ENCODE measurements around the gene PPP3CA. TPM values are rescaled to one million over a fixed set of nuclear protein-coding genes. Genes with fewer than 3 reads are reported as not detected.

The PPP3CA gene
- total RNA-seq, 2 donors from 2014 or later: 36.6 to 39.2 TPM

DNA sequence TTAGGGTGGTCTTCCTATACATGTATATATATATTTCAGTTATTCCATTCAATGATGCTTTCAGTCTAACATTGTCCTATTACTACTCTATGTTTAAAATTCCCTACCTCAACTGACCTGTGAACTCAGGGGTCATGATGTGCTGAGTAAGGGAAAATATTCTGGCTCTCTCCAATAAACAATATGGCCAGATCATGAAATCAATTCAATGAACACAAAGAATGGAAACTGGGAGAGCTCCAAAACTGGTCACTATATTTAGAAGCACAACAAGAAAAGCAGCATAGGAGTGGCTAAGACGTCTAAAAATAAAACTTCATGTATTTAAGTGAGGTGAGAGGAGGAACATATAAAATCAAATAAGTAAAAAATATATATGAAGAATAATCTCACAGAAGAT, 304.5 kb downstream of the PPP3CA start:
- Mint-ChIP-seq H3K4me3 (no peak overlapping the region), H3K4me1 (peaks cover 10% of the 10 kb centered on the region), H3K9me3 (no peaks in the 10 kb centered on the region), H3K27ac (no peak overlapping the region), H3K36me3 (ENCODE audit: low read depth) (peaks cover 14% of the 10 kb centered on the region), H3K27me3 (ENCODE audit: insufficient read depth) (peaks cover 5% of the 10 kb centered on the region)
- TF ChIP-seq, protein P1, sequence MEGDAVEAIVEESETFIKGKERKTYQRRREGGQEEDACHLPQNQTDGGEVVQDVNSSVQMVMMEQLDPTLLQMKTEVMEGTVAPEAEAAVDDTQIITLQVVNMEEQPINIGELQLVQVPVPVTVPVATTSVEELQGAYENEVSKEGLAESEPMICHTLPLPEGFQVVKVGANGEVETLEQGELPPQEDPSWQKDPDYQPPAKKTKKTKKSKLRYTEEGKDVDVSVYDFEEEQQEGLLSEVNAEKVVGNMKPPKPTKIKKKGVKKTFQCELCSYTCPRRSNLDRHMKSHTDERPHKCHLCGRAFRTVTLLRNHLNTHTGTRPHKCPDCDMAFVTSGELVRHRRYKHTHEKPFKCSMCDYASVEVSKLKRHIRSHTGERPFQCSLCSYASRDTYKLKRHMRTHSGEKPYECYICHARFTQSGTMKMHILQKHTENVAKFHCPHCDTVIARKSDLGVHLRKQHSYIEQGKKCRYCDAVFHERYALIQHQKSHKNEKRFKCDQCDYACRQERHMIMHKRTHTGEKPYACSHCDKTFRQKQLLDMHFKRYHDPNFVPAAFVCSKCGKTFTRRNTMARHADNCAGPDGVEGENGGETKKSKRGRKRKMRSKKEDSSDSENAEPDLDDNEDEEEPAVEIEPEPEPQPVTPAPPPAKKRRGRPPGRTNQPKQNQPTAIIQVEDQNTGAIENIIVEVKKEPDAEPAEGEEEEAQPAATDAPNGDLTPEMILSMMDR (conservative IDR thresholded peaks at IDR 0.05): no peak
- no CpG with 5 or more reads among the region's 1 CpG for WGBS, 2 experiments (ENCODE audit: insufficient coverage in 1 of 2, insufficient read length in 1 of 2)
- H3K27ac ChIP-seq (ENCODE audit: low read depth, low read length): no peak overlapping the region
- no peak for DNase-seq
- no peaks in the 10 kb centered on the region for H3K36me3 ChIP-seq (ENCODE audit: control insufficient read depth, insufficient read depth, low read length)
- H3K9ac ChIP-seq (ENCODE audit: extremely low read depth, low read length, poor library complexity, severe bottlenecking): no peak overlapping the region
- H3K4me3 ChIP-seq (ENCODE audit: low read length): no peak overlapping the region
- H3K4me1 ChIP-seq (ENCODE audit: control insufficient read depth, insufficient read depth, low read length): no peaks in the 10 kb centered on the region
- H3K9me3 ChIP-seq (ENCODE audit: control insufficient read depth, low read length): no peaks in the 10 kb centered on the region
- no peaks in the 10 kb centered on the region for H3K27me3 ChIP-seq (ENCODE audit: control insufficient read depth, insufficient read depth, low read length, poor library complexity, severe bottlenecking)

DNA sequence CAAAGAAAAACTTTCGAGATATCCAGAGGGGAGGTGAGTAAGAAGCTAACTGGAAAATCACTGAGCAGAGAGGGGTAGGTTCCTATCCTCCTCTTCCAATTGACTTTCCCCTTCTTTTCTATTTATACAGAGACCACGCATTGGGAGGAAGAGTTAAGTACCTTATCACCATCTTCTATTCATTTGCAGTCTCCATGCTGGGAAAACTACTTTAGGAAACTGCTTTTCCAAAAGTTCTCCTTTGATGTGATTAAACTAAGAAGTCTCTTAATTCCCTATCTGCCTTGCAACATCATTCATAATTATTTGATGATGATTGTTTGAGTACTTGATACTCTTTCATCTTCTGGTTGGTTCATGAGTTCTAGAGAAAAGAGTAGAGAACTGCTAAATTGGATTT, 306.6 kb downstream of the PPP3CA start:
- Mint-ChIP-seq H3K9me3 (peaks cover 2% of the 10 kb centered on the region), H3K4me1 (peaks cover 11% of the 10 kb centered on the region), H3K27me3 (ENCODE audit: insufficient read depth) (peaks cover 5% of the 10 kb centered on the region), H3K27ac (no peak overlapping the region), H3K4me3 (no peak overlapping the region), H3K36me3 (ENCODE audit: low read depth) (peaks cover 21% of the 10 kb centered on the region)
- Histone ChIP-seq H3K9me3 (ENCODE audit: control insufficient read depth, low read length) (no peaks in the 10 kb centered on the region), H3K36me3 (ENCODE audit: control insufficient read depth, insufficient read depth, low read length) (peaks cover 7% of the 10 kb centered on the region), H3K4me1 (ENCODE audit: control insufficient read depth, insufficient read depth, low read length) (no peaks in the 10 kb centered on the region), H3K9ac (ENCODE audit: extremely low read depth, low read length, poor library complexity, severe bottlenecking) (no peak overlapping the region), H3K27me3 (ENCODE audit: control insufficient read depth, insufficient read depth, low read length, poor library complexity, severe bottlenecking) (no peaks in the 10 kb centered on the region), H3K27ac (ENCODE audit: low read depth, low read length) (no peak overlapping the region), H3K4me3 (ENCODE audit: low read length) (no peak overlapping the region)
- 38% methylated on average over 2 of the region's 2 CpGs; no CpG with 5 or more reads in 1 of the 2 experiments for WGBS, 2 experiments (ENCODE audit: insufficient coverage in 1 of 2, insufficient read length in 1 of 2)
- DNase-seq: no peak
- TF ChIP-seq, protein P1 (conservative IDR thresholded peaks at IDR 0.05): no peak

DNA sequence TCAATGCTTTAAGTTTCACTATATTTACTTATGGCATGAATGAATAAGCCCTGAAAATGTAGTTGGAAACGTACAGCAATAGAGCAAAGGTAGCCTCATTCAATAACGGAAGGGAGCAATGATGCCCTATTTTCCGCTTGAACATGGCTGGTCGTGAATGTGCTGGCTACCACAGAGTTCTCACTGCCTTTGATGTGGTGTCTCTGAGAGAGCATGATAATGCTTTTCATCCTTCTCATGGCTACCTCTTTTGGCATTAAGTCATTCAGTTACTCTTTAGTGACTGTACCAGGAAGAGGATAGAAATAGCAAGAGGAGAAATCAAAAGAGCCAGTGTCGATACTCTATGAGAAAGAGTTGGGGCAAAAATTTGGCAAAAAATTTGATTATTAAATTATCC, 308.0 kb downstream of the PPP3CA start:
- H3K9me3 ChIP-seq (ENCODE audit: control insufficient read depth, low read length): no peaks in the 10 kb centered on the region
- Mint-ChIP-seq H3K4me1 (peaks cover 8% of the 10 kb centered on the region), H3K4me3 (no peak overlapping the region), H3K27me3 (ENCODE audit: insufficient read depth) (peaks cover 5% of the 10 kb centered on the region), H3K27ac (no peak overlapping the region), H3K9me3 (peaks cover 2% of the 10 kb centered on the region), H3K36me3 (ENCODE audit: low read depth) (peaks cover 23% of the 10 kb centered on the region)
- TF ChIP-seq, protein P1 (conservative IDR thresholded peaks at IDR 0.05): no peak
- H3K4me3 ChIP-seq (ENCODE audit: low read length): no peak overlapping the region
- peaks cover 7% of the 10 kb centered on the region for H3K36me3 ChIP-seq (ENCODE audit: control insufficient read depth, insufficient read depth, low read length)
- H3K27me3 ChIP-seq (ENCODE audit: control insufficient read depth, insufficient read depth, low read length, poor library complexity, severe bottlenecking): no peaks in the 10 kb centered on the region
- no peak for DNase-seq
- H3K4me1 ChIP-seq (ENCODE audit: control insufficient read depth, insufficient read depth, low read length): no peaks in the 10 kb centered on the region
- no peak overlapping the region for H3K9ac ChIP-seq (ENCODE audit: extremely low read depth, low read length, poor library complexity, severe bottlenecking)
- no peak overlapping the region for H3K27ac ChIP-seq (ENCODE audit: low read depth, low read length)
- 93% methylated on average over 4 of the region's 5 CpGs; no CpG with 5 or more reads in 1 of the 2 experiments for WGBS, 2 experiments (ENCODE audit: insufficient coverage in 1 of 2, insufficient read length in 1 of 2)
